Stimulated activated CD4-positive, alpha-beta T cell treated with anti-CD3 and anti-CD28 coated beads, Interleukin-4, amount 100 ng/mL, for 1 hour (primary cell): ENCODE results near the gene NFYC.

ENCODE experiments used
- DNase-seq: peaks from one replicate; pipeline ENCODE4 v3.0.0-alpha.2; 2020

The NFYC gene

GRCh38 chr1:40783001-40783905 lies 91.7 kb downstream of the NFYC start, which contains the start of gene KCNQ4:
KCNQ4 (plus strand) TSS chr1:40783787; CDS start chr1:40784094, 307 bp downstream.
- peak; percentile 39 for DNase-seq

GRCh38 chr1:40784141-40784770 lies 92.8 kb downstream of the NFYC start:
- DNase-seq = no peak

GRCh38 chr1:40784771-40785151 lies 93.3 kb downstream of the NFYC start:
- no peak for DNase-seq

GRCh38 chr1:40785446-40785845 lies 93.9 kb downstream of the NFYC start:
- DNase-seq = no peak

GRCh38 chr1:40786171-40786994 lies 94.9 kb downstream of the NFYC start:
- DNase-seq = no peak

GRCh38 chr1:40786995-40787705 lies 95.6 kb downstream of the NFYC start:
- no peak for DNase-seq

- no peak for DNase-seq
These were observed 96.4 kb downstream of the NFYC start for GRCh38 chr1:40787737-40788560.

- no peak for DNase-seq
These were observed 97.2 kb downstream of the NFYC start for GRCh38 chr1:40788561-40789341.

GRCh38 chr1:40789342-40789598 lies 97.8 kb downstream of the NFYC start:
- no peak for DNase-seq

- DNase-seq = no peak
These were observed 98.3 kb downstream of the NFYC start for GRCh38 chr1:40789661-40790430.

- no peak for DNase-seq
These were observed 100.5 kb downstream of the NFYC start for GRCh38 chr1:40792036-40792435.

- DNase-seq = no peak
These were observed 102.1 kb downstream of the NFYC start for GRCh38 chr1:40793617-40794016.

GRCh38 chr1:40794048-40794447 lies 102.5 kb downstream of the NFYC start:
- no peak for DNase-seq

- no peak for DNase-seq
These were observed 103.6 kb downstream of the NFYC start for GRCh38 chr1:40794974-40795715.

GRCh38 chr1:40795811-40796586 lies 104.5 kb downstream of the NFYC start:
- DNase-seq = no peak

GRCh38 chr1:40796939-40797667 lies 105.6 kb downstream of the NFYC start:
- DNase-seq = no peak

- DNase-seq = no peak
These were observed 106.1 kb downstream of the NFYC start for GRCh38 chr1:40797668-40798010.
